Head of caudate nucleus (tissue), 42 donors: Measurements from ENCODE around the gene FXN.
"Not testable (repeated sequence)": the region's sequence is repeated elsewhere in the genome, so short reads cannot be mapped to it uniquely, and the experiment has no call there.

Experiments
- DNase-seq, 42 donors: peaks; one replicate each; pipeline versions ENCODE4 v3.0.0 to v3.0.0-alpha.2; 2020 to 2021; ENCODE audit warnings: mixed read lengths in 7 of 42
- intact Hi-C: fragments of 100-400 bp; cut with DNase I; formaldehyde crosslinking; loops from one replicate; pipeline ENCODE4 v1.15.0; 2022

FXN gene

GRCh38 chr9:69020301-69021145 lies 15.0 kb upstream of the FXN start:
- no peak for DNase-seq
- intact Hi-C loops: no loop called here

GRCh38 chr9:69023650-69024049 lies 11.9 kb upstream of the FXN start:
- intact Hi-C loops: no loop called here
- DNase-seq: peak in 10 of 42 donors; percentile 7 to 40 (median 26)

GRCh38 chr9:69027355-69028097 lies 8.0 kb upstream of the FXN start:
- peak in 20 of 42 donors; percentile 8 to 68 (median 36) for DNase-seq
- intact Hi-C loops: loop anchor here (5.0 kb wide), 1 partner anchor 445 kb away; no protein-coding TSS in a partner anchor

GRCh38 chr9:69028754-69029153 lies 6.8 kb upstream of the FXN start:
- intact Hi-C loops: loop anchor here (5.0 kb wide), 1 partner anchor 446 kb away; no protein-coding TSS in a partner anchor
- no peak for DNase-seq

GRCh38 chr9:69029535-69029934 lies 6.0 kb upstream of the FXN start:
- DNase-seq: no peak
- intact Hi-C loops: loop anchor here (5.0 kb wide), 1 partner anchor 447 kb away; no protein-coding TSS in a partner anchor

- intact Hi-C loops: loop anchor here (10.0 kb wide), 1 partner anchor 514 kb away; no protein-coding TSS in a partner anchor
- DNase-seq: no peak
Measured at GRCh38 chr9:69030851-69031645, 4.5 kb upstream of the FXN start.

GRCh38 chr9:69034071-69034470 lies 1.5 kb upstream of the FXN start:
- DNase-seq: no peak
- intact Hi-C loops: loop anchor here (10.0 kb wide), 1 partner anchor 511 kb away; no protein-coding TSS in a partner anchor

- intact Hi-C loops: loop anchor here (5.0 to 10.0 kb wide), 2 partner anchors 146 to 508 kb away; no protein-coding TSS in a partner anchor
- DNase-seq: peak in 1 of 42 donors; percentile 4
Measured at GRCh38 chr9:69036309-69036708, 757 bp downstream of the FXN start.

- intact Hi-C loops: loop anchor here (5.0 to 10.0 kb wide), 2 partner anchors 146 to 508 kb away; no protein-coding TSS in a partner anchor
- no peak for DNase-seq
Measured at GRCh38 chr9:69036799-69037198, 1.2 kb downstream of the FXN start.

GRCh38 chr9:69040646-69041045 lies 5.1 kb downstream of the FXN start:
- intact Hi-C loops: no loop called here
- DNase-seq: no peak

- intact Hi-C loops: no loop called here
Measured at GRCh38 chr9:69044240-69045219, 9.0 kb downstream of the FXN start.

GRCh38 chr9:69045821-69046220 lies 10.3 kb downstream of the FXN start:
- no peak for DNase-seq
- intact Hi-C loops: no loop called here

More at GRCh38 chr9:69044240-69045219, 9.0 kb downstream of the FXN start:
- DNase-seq: no peak

GRCh38 chr9:69046723-69047122 lies 11.2 kb downstream of the FXN start:
- DNase-seq: no peak
- intact Hi-C loops: no loop called here

GRCh38 chr9:69047371-69047770 lies 11.8 kb downstream of the FXN start:
- no peak for DNase-seq
- intact Hi-C loops: no loop called here

- intact Hi-C loops: no loop called here
- no peak for DNase-seq
Measured at GRCh38 chr9:69049094-69049493, 13.5 kb downstream of the FXN start.

GRCh38 chr9:69050936-69051335 lies 15.4 kb downstream of the FXN start:
- not testable (repeated sequence) for DNase-seq
- intact Hi-C loops: loop anchor here (5.0 kb wide), 1 partner anchor 141 kb away; no protein-coding TSS in a partner anchor

- no peak for DNase-seq
- intact Hi-C loops: loop anchor here (5.0 kb wide), 1 partner anchor 137 kb away; no protein-coding TSS in a partner anchor
Measured at GRCh38 chr9:69054989-69055388, 19.4 kb downstream of the FXN start.
